Fibroblast of the aortic adventitia (primary cell): ENCODE measurements around the gene PHPT1. TPM values are rescaled to one million over a fixed set of nuclear protein-coding genes. Genes with fewer than 3 reads are reported as not detected.

ENCODE experiments used
- DNase-seq: peaks from one replicate; pipeline ENCODE4 v3.0.0-alpha.2; 2010; ENCODE audit warnings: low read depth
- H3K4me3 ChIP-seq: 2 replicates; pipeline ENCODE4 v1.5.1; 2011; ENCODE audit warnings: low read depth, mild to moderate bottlenecking, control low read depth, low read length, moderate library complexity
- CTCF ChIP-seq: IDR thresholded peaks from 2 replicates; pipeline ENCODE4 v1.5.1; 2011; ENCODE audit warnings: mild to moderate bottlenecking, low read length, control low read depth, inconsistent platforms; ENCODE audit not compliant: insufficient read depth
- total RNA-seq: library from RNA; depleted of rRNA; stranded (reverse); fragments of >200 nt; gene quantifications from 2 replicates; pipeline ENCODE4 v1.2.3, GENCODE V29; 2012; ENCODE audit warnings: low replicate concordance

Gene PHPT1
- total RNA-seq, 1 donor = 83.2 TPM

GRCh38 chr9:136848393-136849037 lies 694 bp upstream of the PHPT1 start:
- TF ChIP-seq CTCF = peak; percentile 2
- DNase-seq = no peak
- peak overlapping the region; percentile 99 for H3K4me3 ChIP-seq

GRCh38 chr9:136849960-136850865 lies 1.0 kb downstream of the PHPT1 start:
- no peak for DNase-seq

GRCh38 chr9:136850866-136851775 lies 1.9 kb downstream of the PHPT1 start:
- DNase-seq = no peak
- no peak overlapping the region for H3K4me3 ChIP-seq
- TF ChIP-seq CTCF = no peak

More at GRCh38 chr9:136849960-136850865, 1.0 kb downstream of the PHPT1 start:
- TF ChIP-seq CTCF = no peak
- peak overlapping the region; percentile 87 for H3K4me3 ChIP-seq

GRCh38 chr9:136851941-136852663 lies 2.9 kb downstream of the PHPT1 start, which contains the start of gene MAMDC4:
MAMDC4 (plus strand) TSS chr9:136852346; CDS start chr9:136852417, 71 bp downstream.
- no peak within 1 kb of the TSS for H3K4me3 ChIP-seq
- no peak for DNase-seq
- TF ChIP-seq CTCF = no peak

GRCh38 chr9:136852664-136853595 lies 3.7 kb downstream of the PHPT1 start:
- no peak overlapping the region for H3K4me3 ChIP-seq
- no peak for DNase-seq
- no peak for TF ChIP-seq CTCF
